HG03280 (cell line): Measurements from ENCODE around the gene NIBAN1.

Source experiments
- ATAC-seq: cut with Tn5 transposase; IDR thresholded peaks from one replicate; pipeline ENCODE4 v1.9.1; 2021; ENCODE audit warnings: mild to moderate bottlenecking, moderate library complexity; ENCODE audit not compliant: unreplicated experiment

Gene NIBAN1

GRCh38 chr1:184947497-184948256 is 26.6 kb downstream of the NIBAN1 start:
- ATAC-seq, result no peak

GRCh38 chr1:184945678-184946412 is 28.5 kb downstream of the NIBAN1 start:
- ATAC-seq, result no peak

GRCh38 chr1:184945029-184945428 is 29.3 kb downstream of the NIBAN1 start:
- peak; percentile 57 for ATAC-seq

GRCh38 chr1:184943998-184944397 is 30.3 kb downstream of the NIBAN1 start:
- ATAC-seq, result no peak

- ATAC-seq, result peak; percentile 62
Measured at GRCh38 chr1:184941735-184942134, 32.6 kb downstream of the NIBAN1 start.

- no peak for ATAC-seq
Measured at GRCh38 chr1:184941410-184941733, 32.9 kb downstream of the NIBAN1 start.

- ATAC-seq, result no peak
Measured at GRCh38 chr1:184940694-184941409, 33.5 kb downstream of the NIBAN1 start.

- no peak for ATAC-seq
Measured at GRCh38 chr1:184940226-184940625, 34.1 kb downstream of the NIBAN1 start.

GRCh38 chr1:184937729-184938128 is 36.6 kb downstream of the NIBAN1 start:
- ATAC-seq, result no peak

GRCh38 chr1:184935920-184936798 is 38.1 kb downstream of the NIBAN1 start:
- no peak for ATAC-seq

- ATAC-seq, result no peak
Measured at GRCh38 chr1:184933944-184934343, 40.4 kb downstream of the NIBAN1 start.

- no peak for ATAC-seq
Measured at GRCh38 chr1:184932319-184932718, 42.0 kb downstream of the NIBAN1 start.

GRCh38 chr1:184931566-184931965 is 42.7 kb downstream of the NIBAN1 start:
- no peak for ATAC-seq

GRCh38 chr1:184930645-184931044 is 43.7 kb downstream of the NIBAN1 start:
- no peak for ATAC-seq

- ATAC-seq, result no peak
Measured at GRCh38 chr1:184930232-184930631, 44.1 kb downstream of the NIBAN1 start.

GRCh38 chr1:184929711-184930202 is 44.6 kb downstream of the NIBAN1 start:
- ATAC-seq, result no peak

GRCh38 chr1:184928394-184928793 is 45.9 kb downstream of the NIBAN1 start:
- ATAC-seq, result no peak
